Stimulated activated CD4-positive, alpha-beta T cell treated with anti-CD3 and anti-CD28 coated beads, Interleukin-12 subunit alpha, Interleukin-12 subunit beta, amount 100 ng/mL, for 4 hours (primary cell): Measurements from ENCODE around the gene PVRIG.
"Not testable (repeated sequence)": the region's sequence is repeated elsewhere in the genome, so short reads cannot be mapped to it uniquely, and the experiment has no call there.

Experiments
- DNase-seq: peaks from one replicate; pipeline ENCODE4 v3.0.0-alpha.2; 2020

The PVRIG gene

DNA sequence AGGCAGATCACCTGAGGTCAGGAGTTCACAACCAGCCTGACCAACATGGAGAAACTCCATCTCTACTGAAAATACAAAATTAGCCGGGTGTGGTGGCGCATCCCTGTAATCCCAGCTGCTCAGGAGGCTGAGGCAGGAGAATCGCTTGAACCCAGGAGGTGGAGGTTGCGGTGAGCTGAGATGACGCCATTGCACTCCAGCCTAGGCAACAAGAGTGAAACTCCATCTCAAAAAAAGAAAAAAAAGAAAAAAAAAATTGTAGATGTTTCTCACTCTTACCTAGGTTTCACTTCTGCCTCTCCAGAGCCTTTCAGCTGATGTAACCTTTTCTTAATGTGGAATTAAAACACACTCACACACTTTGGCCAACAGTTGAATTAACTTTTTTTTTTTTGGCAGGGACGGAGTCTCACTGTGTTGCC lies 23.8 kb upstream of the PVRIG start:
- not testable (repeated sequence) for DNase-seq

GRCh38 chr7:100198266-100198665 lies 21.5 kb upstream of the PVRIG start:
- DNase-seq: no peak

DNA sequence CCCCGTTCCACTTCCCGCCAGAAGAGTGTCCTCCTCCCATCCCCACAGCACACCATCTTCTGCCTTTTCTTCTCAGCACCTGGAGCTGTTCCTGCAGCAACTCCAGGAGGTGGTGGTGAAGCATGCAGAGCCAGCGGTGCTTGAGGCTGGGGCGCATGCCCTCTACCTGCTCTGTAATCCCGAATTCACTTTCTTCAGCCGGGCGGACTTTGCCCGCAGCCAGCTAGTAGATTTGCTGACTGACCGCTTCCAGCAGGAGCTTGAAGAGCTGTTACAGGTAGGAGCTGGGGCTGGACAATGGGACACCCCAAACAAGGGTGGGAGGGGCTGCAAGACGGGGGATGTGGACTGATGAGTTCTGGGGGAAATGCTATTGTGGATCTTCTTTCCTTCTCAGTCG lies 19.1 kb upstream of the PVRIG start:
- DNase-seq: no peak

DNA sequence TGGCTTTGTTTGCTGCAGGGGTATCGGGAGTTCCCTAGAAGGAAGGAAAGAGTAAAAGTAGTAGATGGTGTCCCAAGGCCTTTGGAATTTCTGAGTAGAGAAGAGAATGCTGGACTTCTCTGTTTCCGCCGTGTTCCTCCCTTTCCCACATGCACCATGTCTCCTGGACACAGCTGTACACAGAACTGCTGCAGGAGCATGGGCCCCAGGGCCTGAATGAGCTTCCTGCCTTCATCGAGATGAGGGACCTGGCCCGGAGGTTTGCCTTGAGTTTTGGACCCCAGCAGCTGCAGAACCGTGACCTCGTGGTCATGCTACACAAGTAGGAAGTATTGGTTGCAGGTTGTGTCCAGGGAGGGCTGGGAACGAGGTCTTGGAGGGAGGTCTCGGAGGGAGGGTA lies 15.3 kb upstream of the PVRIG start:
- no peak for DNase-seq

GRCh38 chr7:100208911-100209408 lies 10.8 kb upstream of the PVRIG start:
- no peak for DNase-seq

- DNase-seq: no peak
Measured at GRCh38 chr7:100209493-100209892, 10.3 kb upstream of the PVRIG start.

DNA sequence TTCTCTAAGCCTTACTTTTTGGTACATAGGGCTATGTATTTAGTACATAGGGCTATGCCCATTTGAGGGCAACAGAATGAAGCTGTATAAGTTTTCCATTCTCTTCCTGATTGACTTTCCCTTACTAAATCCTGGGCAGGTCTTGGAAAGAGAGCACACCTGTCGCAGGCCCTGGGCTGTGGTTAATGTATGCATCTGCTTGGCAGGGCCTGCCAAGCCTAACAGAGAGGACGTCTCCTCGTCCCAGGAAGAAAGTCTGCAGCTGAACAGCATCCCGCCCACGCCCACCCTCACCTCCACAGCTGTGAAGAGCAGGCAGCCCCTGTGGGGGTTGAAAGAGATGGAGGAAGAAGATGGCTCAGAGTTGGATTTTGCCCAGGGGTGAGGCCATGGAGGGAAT lies 8.9 kb upstream of the PVRIG start:
- no peak for DNase-seq

- DNase-seq: no peak
Measured at GRCh38 chr7:100211342-100211780, 8.4 kb upstream of the PVRIG start.

GRCh38 chr7:100212631-100213286 lies 7.0 kb upstream of the PVRIG start:
- no peak for DNase-seq

DNA sequence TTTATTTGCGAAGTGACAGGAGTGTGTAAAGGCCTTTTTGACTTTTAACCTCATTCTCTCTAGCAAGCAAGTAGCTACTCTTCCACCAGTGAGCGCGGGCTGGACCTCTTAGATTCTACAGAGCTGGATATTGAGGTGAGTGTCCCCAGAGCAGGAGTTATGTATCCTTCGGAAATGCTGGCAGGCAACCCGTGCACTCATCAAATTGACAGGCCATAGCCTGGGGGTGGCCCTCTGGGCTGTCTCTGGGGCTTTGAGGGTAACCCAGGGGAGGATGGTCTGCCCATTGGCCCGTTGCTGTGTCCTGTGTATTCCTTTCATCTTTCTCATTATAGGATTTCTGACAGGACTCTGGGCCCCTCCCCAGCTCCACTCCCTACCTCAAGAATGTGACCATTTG lies 6.1 kb upstream of the PVRIG start:
- no peak for DNase-seq

DNA sequence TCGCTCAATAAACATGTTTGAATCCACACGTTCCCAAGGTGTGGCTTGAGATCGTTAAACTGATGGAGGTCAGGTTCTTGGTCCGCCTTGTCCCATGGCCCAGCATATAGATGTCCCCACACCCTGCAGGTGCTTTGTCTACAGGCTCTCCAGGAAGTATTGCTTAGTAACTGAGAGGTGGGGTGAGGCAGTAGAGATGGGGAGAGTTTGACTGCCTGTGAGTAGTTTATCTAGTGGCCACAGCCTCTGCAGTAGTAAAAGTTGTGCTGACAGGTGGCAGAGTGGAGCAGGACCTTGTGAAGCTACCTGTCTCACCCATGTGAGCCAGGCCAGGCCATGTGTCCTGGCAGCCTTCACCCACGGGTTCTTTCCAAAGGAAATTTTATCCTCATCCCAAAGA lies 5.4 kb upstream of the PVRIG start:
- not testable (repeated sequence) for DNase-seq

GRCh38 chr7:100215895-100216294 lies 3.9 kb upstream of the PVRIG start:
- DNase-seq: no peak

DNA sequence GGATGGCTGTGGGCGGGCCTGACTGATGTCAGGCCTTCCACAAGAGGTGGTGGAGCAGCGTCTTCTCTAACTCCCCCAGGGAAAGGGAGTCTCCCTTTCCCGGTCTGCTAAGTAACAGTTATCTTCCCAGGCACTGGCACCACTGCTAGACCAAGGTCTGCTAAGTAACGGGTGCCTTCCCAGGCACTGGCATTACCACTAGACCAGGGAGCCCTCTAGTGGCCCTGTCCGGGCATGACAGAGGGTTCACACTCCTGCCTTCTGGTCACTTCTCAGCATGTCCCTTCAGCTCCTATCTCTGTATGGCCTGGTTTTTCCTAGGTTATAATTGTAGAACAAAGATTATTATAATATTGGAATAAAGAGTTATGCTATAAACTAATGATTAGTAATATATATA lies 1.8 kb upstream of the PVRIG start:
- DNase-seq: peak; percentile 67

GRCh38 chr7:100219271-100219737 lies 445 bp upstream of the PVRIG start:
- peak; percentile 40 for DNase-seq

- DNase-seq: no peak
Measured at GRCh38 chr7:100220586-100221230, 959 bp downstream of the PVRIG start.

DNA sequence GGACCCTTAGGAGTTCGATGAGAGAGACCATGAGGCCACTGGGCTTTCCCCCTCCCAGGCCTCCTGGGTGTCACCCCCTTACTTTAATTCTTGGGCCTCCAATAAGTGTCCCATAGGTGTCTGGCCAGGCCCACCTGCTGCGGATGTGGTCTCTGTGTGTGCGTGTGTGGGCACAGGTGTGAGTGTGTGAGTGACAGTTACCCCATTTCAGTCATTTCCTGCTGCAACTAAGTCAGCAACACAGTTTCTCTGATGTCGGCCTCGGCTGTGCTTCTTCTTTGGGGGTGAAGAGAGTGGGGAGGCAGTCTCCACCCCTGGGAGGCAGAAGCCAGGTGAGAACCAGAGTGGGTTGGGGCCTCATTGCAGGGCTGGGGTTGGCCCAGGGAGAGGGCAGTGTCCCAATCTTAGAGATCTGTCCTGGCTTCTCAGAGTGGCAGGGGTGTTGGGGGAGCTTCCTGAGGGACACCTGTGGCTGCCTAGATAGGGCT lies 1.5 kb downstream of the PVRIG start:
- DNase-seq: peak; percentile 68

DNA sequence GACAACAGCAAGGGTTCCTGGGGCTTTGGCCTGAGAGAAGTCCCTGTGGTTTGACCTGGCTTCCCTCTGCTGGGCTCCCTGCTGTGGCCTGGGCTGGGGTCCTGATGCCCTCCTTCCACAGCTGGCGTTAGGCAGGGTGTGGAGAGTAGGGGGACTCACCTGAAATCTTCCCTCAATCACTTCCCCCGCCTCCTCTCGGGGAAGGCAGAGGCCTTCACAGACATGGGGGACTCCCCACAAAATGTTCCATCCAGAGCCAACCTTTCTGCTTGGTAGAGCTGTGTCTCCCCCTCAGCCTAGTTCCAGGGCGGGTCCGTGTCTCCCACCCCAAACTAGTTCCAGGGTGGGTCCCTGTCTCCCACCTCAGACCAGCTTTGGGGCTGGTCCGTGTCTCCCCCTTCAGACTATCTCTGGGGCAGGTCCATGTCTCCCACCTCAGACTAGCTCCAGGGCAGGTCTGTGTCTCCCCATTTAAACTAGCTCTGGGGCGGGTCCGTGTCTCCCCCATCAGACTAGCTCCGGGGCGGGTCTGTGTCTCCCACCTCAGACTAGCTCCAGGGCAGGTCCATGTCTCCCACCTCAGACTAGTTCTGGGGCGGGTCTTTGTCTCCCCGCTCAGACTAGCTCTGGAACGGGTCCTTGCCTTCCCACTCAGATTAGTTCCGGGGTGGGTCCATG lies 2.2 kb downstream of the PVRIG start:
- peak; percentile 37 for DNase-seq

GRCh38 chr7:100222445-100223132 lies 2.8 kb downstream of the PVRIG start:
- DNase-seq: no peak

- not testable (repeated sequence) for DNase-seq
Measured at GRCh38 chr7:100223376-100223927, 3.7 kb downstream of the PVRIG start.

DNA sequence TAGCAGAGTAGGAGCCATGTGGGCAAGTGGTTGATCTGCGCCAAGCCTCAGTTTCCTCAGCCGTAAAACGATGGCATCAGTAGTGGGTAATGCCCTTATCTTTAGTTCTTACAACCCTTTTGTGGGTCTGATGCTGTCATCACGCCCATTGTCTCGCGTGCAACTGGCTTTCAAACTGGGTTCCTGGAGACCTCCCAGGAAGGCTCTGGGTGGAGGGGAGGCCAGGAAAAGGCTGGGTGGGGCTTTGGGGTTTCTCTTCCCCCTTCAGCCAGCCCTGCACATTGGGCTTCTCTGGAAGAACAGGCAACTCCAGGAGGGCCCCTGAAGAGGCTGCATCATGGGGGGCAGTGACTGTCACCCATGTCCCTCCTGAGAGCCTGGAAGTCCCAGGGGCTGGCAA lies 5.1 kb downstream of the PVRIG start:
- DNase-seq: not testable (repeated sequence)

DNA sequence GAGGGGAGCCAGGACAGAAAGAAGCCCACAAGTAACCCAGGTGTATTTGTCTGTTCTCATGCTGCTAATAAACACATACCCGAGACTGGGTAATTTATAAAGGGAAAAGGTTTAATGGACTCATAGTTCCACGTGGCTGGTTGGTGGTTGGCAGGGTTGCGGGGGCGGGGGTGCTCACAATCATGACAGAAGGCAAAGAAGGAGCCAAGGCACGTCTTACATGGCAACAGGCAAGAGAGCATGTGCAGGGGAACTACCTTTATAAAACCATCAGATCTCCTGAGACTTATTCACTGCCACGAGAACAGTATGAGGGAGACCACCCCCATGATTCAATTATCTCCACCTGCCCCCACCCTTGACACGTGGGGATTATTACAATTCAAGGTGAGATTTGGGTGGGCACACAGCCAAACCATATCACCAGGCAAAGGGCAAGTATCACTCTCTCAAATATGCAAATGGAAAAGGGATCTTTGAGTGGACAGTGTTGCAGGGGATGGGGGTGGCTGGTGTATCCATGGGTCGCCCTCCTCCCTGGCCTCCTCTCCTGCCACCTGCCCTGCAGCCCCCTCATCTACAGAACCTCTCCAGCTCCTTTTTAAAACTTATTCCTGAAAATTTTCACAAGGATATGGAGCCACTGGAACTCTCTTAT lies 15.0 kb downstream of the PVRIG start:
- not testable (repeated sequence) for DNase-seq

DNA sequence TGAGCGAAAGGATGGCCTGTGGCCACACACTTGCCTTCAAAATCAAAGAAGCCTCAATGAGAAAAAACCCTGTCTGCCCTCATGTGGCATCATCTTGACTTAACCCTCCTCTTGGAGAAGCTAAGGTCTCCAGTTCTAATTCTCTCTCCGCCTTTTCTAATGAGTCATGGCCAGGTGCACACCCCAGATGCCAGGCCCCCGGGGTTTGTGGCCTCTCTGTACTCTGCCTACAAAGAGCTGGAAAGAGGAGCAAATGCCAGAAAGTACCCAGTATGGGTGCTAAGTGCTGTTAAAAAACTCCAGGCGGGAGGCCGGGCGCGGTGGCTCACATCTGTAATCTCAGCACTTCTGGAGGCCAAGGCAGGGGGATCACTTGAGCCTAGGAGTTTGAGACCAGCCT lies 20.2 kb downstream of the PVRIG start:
- not testable (repeated sequence) for DNase-seq
